ENCODE measurements around the gene HGS.
"Not testable (repeated sequence)": the region's sequence is repeated elsewhere in the genome, so short reads cannot be mapped to it uniquely, and the experiment has no call there.

HGS gene

DNA sequence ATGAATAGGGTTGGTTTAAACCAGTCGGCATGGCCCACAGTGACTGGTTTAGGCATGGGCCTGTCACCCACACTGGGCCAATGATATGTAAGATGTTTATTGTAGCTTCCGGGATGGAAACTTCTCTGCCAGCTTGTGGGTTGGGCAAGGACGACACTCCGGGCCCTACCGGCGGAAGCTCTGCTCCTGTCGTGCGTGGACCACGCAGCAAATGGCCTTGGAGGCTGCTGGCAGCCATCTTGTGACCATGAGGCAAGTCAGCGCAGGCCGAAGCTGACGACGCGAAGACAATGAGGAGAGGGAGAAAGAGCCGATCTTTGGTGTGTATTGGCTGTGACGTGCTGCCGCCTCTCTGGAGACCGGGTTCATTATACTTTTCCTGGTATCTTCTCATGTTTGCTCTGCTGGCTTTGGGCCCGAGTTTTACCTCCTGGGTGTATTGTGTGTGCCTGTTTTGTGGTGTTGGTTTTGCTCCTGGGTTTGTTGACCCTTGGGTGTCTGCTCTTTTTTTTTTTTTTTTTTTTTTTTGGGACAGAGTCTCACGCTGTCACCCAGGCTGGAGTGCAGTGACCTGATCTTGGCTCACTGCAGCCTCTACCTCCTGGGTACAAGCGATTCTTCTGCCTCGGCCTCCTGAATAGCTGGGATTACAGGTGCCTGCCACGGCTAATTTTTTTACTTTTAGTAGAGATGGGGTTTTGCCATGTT, 43.7 kb downstream of the HGS start:
- Mint-ChIP-seq H3K4me3 (no peak overlapping the region), H3K27me3 (peaks cover 67% of the 10 kb centered on the region), H3K36me3 (no peaks in the 10 kb centered on the region), H3K9me3 (no peaks in the 10 kb centered on the region), H3K4me1 (no peaks in the 10 kb centered on the region), H3K27ac (no peak overlapping the region)
- ATAC-seq: no peak

DNA sequence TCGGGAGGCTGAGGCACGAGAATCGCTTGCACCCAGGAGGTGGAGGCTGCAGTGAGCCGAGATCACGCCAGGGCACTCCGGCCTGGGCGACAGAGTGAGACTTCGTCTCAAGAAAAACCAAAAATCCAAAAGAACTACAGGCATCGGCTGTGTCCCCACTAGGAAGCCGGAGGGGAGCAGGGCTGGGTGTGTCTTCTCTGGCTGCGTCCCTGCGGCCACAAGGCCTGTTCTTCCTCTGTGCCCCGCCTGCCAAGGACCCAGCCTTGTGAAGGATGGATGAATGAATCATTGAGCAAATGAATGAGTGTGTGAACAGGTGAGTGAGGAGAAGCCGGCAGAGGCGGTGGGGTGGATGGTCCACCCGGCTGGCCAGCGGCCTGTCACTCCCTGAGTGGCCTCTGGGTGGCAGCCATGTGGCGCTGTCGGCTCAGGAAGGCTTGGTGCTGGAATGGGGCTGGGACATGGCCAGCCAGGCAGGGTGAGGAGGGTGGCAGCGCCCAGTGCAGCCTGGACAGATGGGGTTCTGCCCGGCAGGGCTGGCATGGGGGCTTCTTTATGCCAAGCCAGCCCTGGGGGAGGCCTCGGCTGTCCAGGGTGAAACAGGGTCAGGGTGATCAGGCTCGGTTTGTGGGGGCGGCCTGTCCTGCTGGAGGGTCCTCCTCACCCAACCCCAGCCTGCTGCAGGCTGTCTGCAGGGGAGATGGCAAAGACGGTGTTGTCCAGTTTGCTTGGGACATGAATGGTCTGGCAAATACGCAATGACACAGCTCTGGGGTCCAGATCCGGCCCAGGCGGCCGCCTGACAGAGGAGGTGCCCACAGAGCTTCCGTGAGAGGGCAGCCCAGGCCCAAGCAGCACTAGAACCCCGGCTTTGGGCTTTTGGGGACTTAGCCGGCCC, 49.9 kb downstream of the HGS start:
- peak; percentile 68 for ATAC-seq
- peaks cover 62% of the 10 kb centered on the region for H3K27me3 Mint-ChIP-seq
- no peak overlapping the region for H3K4me3 Mint-ChIP-seq
- H3K4me1 Mint-ChIP-seq: peaks cover 26% of the 10 kb centered on the region
- H3K36me3 Mint-ChIP-seq: no peaks in the 10 kb centered on the region
- no peak overlapping the region for H3K27ac Mint-ChIP-seq
- H3K9me3 Mint-ChIP-seq: no peaks in the 10 kb centered on the region

DNA sequence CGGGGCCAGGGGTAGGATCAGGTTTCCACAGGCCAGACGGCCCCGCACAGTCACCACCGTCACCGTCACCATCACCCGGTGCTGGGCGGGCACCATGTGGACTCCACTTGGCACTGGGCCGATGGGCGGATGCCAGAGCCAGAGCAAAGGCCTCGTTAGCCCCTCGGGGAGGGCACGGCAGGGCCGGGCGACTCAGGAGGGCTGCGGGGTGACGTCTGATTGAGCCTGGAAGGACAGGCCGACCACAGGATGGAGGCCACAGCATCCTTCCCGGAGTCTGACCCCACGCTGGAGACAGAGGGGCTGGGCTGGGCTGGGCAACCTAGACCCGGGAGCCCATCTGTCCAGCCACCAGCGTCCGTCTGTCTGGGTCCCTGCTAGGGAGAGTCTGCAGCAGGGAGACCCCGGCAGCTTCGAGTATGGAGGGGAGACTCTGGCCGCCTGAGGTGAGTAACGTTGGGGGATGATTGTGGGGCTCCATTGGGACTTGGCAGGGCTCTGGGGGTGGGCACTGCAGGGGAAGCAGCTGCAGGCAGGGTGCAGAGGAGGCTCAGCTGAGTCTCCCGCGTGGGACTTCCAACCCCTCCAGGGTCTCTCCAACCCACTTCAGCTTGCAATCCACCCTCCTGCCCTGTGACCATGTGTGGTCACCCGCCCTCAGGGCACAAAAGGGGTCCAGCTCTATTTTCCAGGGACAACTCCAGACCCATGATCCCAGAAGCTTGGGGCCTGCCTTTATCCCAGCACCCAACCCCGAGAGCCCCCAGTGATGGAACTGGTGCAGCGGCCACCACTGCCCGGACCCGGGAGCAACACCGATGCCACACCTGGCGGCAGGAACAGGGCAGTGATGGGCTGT, 50.8 kb downstream of the HGS start:
- Mint-ChIP-seq H3K27ac (peak overlapping the region; percentile 67), H3K27me3 (peaks cover 69% of the 10 kb centered on the region), H3K4me1 (peaks cover 26% of the 10 kb centered on the region), H3K36me3 (no peaks in the 10 kb centered on the region), H3K9me3 (no peaks in the 10 kb centered on the region), H3K4me3 (no peak overlapping the region)
- ATAC-seq: no peak

DNA sequence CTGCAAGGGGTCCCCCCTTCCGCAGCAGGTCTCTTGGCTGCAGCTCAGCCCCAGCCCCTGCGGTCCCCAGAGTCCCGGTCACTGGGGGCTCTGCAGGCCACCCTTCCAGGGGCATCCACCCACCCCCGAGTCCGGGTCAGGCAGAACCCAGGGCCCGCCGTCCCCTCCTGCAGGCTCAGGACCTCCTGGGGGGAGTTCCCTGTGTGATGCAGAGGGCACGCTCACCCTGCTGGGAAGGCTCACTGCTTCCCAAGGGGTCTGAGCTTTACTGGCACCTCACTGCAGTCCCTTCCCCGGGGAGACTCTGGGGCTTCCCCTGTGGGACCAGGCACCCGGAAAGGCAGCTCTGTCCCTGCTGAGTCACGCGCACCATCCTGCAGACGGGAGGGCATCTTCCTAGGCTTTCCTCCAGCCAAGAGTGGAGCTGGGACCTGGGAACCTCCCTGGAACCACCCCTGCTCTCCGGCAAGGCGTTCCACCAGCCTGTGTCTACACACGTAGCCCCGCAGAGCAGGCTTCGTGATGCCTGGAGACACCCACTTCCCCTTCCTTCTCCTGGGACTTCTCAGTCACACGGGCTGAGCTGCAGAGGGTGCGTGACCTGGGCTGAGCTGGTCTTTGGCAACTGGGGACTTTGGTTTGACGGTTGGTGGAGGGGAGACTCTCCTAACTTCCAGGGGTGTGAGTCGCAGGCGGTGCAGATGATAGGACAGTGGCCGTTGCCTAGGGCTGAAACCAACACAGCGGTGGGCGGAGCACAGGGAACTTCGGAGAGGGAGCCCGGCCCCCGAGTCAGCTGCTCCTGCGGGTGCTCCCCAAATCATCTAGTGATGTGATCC, 51.7 kb downstream of the HGS start:
- Mint-ChIP-seq H3K27ac (peak overlapping the region; percentile 67), H3K4me3 (peak overlapping the region; percentile 73), H3K9me3 (no peaks in the 10 kb centered on the region), H3K27me3 (peaks cover 63% of the 10 kb centered on the region), H3K4me1 (peaks cover 26% of the 10 kb centered on the region), H3K36me3 (no peaks in the 10 kb centered on the region)
- peak; percentile 88 for ATAC-seq

DNA sequence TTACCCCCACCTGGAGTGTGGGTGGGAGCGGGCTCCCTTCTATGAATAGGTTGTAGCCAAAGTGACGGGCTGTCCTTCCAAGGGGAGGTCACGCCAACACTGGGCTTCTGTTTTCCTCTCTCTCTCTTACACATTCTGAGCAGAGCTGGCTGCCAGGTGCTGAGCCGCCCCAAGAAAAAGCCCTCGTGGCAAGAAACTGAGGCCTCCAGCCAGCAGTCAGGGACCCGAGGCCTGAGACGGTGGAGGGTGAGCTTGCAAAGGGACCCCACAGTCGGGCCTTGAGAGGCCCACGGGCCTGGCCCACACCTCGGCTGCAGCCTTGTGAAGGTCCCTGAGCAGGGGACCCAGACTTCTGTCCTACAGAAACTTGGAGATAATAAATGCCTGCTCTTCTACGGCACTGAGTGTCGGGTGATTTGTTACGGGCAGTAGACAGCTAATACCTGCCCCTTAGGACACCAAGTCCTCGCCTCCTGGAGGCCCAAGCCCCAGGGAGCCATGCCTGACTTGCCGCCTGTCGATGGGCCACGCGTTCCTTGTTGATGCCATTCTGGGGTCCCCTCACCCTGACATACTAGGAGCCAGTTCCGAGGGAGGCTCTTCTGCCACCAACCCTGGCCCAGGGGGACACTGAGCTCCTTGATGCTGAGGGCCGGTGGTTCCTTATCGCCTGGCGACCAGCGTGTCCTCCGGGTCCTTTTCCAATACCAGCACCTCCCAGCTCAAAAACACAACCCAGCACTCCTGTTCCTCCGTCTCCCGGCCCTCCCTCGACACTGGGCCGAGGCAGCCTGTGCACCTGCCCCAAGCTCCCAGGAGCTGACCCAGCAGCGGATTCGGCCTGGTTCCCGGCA, 54.4 kb downstream of the HGS start:
- ATAC-seq: no peak
- H3K36me3 Mint-ChIP-seq: no peaks in the 10 kb centered on the region
- H3K4me1 Mint-ChIP-seq: peaks cover 26% of the 10 kb centered on the region
- peak overlapping the region; percentile 32 for H3K27ac Mint-ChIP-seq
- H3K9me3 Mint-ChIP-seq: no peaks in the 10 kb centered on the region
- H3K4me3 Mint-ChIP-seq: no peak overlapping the region
- H3K27me3 Mint-ChIP-seq: peaks cover 55% of the 10 kb centered on the region

DNA sequence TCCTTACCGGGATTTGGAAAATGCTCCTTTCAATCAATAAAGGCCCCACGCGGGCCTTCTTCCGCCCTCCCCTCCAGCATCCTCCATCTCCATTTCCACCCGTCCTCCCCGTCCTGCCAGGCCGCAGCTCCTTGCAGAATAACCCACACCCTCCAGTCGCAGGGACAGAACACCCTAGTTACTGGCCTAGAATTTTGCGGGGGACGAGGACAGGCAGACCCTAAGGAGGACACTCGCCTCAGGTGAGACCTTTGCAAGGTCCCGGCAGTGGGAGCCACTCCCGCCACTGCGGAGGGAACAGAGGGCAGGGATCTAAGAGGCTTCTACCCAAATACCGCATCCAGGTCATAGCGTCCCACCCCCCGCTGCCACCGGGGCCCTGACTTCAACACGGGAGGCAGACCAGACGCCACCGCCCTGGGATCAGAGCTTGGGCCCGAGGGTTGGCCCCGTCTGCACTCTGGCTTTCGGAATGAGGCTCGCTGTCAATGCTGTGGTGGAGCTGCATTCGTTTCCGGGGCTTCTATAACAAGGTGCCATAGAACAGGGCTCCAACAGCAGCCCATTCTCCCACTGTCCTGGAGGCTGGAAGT, 55.1 kb downstream of the HGS start:
- no peak for ATAC-seq
- peaks cover 47% of the 10 kb centered on the region for H3K27me3 Mint-ChIP-seq
- no peaks in the 10 kb centered on the region for H3K36me3 Mint-ChIP-seq
- no peak overlapping the region for H3K4me3 Mint-ChIP-seq
- H3K9me3 Mint-ChIP-seq: no peaks in the 10 kb centered on the region
- peaks cover 20% of the 10 kb centered on the region for H3K4me1 Mint-ChIP-seq
- H3K27ac Mint-ChIP-seq: no peak overlapping the region

DNA sequence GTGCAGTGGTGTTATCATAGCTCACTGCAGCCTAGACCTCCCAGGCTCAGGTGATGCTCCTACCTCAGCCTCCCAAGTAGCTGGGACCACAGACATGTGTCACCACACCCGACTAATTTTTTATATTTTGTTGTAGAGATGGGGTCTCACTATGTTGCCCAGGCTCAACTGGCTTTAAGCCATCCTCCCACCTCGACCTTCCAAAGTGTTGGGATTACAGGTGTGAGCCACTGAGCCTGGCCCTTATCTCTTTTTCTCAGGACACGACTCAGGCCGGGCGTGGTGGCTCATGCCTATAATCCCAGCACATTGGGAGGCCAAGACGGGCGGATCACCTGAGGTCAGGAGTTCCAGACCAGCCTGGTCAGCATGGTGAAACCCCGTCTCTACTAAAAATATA, 55.8 kb downstream of the HGS start:
- H3K9me3 Mint-ChIP-seq, H3K4me3 Mint-ChIP-seq, ATAC-seq, H3K36me3 Mint-ChIP-seq, H3K27ac Mint-ChIP-seq: not testable (repeated sequence)
- H3K4me1 Mint-ChIP-seq: peaks cover 17% of the 10 kb centered on the region
- peaks cover 44% of the 10 kb centered on the region for H3K27me3 Mint-ChIP-seq

DNA sequence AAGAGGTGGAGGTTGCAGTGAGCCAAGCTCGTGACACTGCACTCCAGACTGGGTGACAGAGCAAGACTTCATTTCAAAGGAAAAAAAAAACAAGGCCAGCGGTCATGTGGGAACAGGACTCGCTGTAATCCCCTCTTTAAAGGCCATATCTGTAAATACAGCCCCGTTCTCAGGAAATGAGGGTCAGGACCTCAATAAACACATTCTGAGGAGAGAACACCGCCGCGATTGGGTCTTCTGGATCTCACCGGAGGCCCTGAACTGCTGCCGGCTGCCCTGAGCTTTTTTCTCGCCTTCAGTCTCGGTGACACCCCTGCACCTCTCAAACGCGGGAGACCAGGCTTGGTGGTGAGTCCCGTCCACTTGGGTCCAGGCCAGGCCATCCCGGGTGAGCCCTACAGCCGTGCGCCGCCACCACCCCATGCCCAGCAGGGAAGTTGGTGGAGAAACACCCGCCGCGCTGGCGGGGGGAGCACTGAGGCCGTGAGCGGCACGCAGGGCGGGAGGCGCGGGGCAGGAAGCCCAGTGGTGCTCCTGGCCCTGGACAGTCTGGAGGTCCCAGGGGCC, 56.7 kb downstream of the HGS start:
- Mint-ChIP-seq H3K9me3 (no peaks in the 10 kb centered on the region), H3K4me1 (peaks cover 8% of the 10 kb centered on the region), H3K27ac (no peak overlapping the region), H3K27me3 (peaks cover 44% of the 10 kb centered on the region), H3K36me3 (no peaks in the 10 kb centered on the region), H3K4me3 (no peak overlapping the region)
- ATAC-seq: peak; percentile 37

DNA sequence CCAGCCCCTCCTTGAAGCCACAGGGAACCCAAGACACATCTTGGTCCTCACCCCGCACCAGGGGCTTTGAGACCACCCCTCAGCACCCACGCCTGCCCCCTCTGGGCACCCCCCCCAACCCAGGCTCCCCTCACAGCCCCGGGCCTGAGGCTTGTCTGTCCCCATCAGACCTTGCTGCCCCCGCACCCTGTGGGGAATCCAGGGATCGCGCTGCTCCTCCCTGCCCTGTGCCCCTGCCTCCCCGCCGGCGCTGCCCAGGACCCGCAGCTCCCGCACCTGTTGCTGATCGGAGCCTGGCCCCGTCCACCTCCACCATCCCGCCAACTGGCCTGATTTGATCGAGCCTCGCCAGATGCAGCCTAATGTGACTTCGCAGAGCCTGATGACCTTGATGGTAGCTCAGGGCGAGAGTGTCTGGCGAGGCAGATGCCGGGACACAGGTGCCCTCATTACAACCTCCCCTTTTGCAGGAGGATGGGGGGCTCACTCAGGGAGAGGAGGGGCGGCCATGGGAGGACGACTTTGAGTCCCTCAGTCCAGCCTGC, 57.3 kb downstream of the HGS start:
- Mint-ChIP-seq H3K9me3 (no peaks in the 10 kb centered on the region), H3K4me3 (no peak overlapping the region), H3K27ac (no peak overlapping the region), H3K36me3 (no peaks in the 10 kb centered on the region), H3K27me3 (peaks cover 44% of the 10 kb centered on the region), H3K4me1 (peaks cover 2% of the 10 kb centered on the region)
- peak; percentile 64 for ATAC-seq

DNA sequence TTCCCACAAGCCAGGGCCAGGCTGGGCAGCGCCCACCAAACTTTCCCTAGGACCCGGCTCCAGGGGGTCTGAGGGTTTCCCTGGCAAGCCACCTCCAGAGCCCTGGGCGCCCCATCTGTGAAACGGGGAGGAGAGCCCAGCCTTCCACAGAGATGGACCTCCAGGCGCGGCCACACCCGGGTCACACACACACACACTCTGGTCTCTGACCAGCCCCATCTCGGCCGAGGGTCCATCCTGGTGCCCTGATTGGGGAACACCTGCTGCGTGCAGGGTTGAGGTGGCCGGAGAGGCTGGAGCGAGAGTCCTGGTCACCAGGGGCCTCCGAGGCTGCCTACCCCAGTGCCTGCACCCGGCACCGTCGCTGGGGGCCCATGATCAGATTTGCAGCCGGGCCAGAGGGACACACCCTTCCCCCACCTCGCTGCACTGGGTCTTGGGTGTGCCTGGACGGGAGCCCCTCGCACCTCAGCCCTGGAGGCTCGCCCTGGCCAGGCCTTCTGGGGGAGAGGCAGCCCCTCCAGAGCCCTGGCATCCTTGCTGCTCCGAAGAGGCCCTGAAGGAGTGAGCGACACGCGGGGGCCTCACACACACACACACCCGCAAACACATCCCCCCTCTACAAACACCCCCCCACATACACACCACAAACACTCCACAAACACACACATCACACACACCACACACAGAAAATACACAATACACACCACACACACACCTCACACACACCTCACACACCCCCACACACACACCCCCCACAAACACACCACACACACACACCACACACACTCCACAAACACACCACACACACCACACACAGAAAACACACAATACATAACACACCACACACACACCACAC, 58.0 kb downstream of the HGS start:
- Mint-ChIP-seq H3K4me1 (no peaks in the 10 kb centered on the region), H3K27ac (no peak overlapping the region), H3K36me3 (no peaks in the 10 kb centered on the region), H3K9me3 (no peaks in the 10 kb centered on the region), H3K4me3 (no peak overlapping the region), H3K27me3 (peaks cover 44% of the 10 kb centered on the region)
- ATAC-seq: peak; percentile 24
